NCI-H1436 (cell line): ENCODE data around the gene AP5S1.
"Not testable (repeated sequence)": the region's sequence is repeated elsewhere in the genome, so short reads cannot be mapped to it uniquely, and the experiment has no call there.

Source experiments
- DNase-seq: peaks from one replicate; lab custom pipeline; 2025; lab: John Stamatoyannopoulos, UW

AP5S1 gene

DNA sequence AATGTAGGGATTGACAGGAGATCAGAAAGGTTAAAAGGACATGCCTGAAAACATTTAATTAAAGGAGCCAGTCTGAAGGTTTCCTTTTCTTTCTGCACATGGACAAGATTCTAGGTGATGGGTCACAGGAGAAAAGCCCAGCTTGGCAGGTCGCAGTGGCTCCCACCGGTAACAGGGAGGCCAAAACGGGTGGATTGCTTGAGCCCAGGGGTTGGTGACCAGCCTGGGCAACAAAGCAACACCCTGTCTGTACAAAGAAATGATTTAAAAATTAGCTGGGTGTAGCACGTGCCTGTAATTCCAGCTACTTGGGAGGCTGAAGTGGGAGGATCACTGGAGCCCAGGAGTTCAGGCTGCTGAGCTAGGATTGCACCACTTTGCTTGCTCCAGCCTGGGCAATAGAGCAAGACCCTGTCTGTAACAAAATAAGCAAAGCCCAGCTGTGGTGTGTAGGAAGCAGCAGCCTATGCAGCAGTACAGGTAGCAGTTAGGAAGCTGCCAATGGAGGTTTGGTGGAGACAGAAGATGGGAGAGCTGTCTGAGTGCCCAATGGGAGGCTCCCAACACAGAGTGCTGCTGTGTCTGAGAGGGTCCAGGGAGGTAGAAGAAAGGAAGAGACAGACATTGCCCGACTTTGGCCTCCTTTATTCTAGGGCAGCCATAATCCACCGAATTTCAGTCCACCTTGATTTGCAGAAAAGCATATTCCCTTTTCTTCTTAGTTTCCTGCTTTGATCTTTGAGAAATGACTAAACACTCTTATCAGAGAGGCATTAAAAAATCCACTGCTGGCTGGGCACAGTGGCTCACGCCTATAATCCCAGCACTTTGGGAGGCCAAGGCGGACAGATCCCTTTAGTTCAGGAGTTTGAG lies 7.1 kb upstream of the AP5S1 start:
- no peak for DNase-seq

DNA sequence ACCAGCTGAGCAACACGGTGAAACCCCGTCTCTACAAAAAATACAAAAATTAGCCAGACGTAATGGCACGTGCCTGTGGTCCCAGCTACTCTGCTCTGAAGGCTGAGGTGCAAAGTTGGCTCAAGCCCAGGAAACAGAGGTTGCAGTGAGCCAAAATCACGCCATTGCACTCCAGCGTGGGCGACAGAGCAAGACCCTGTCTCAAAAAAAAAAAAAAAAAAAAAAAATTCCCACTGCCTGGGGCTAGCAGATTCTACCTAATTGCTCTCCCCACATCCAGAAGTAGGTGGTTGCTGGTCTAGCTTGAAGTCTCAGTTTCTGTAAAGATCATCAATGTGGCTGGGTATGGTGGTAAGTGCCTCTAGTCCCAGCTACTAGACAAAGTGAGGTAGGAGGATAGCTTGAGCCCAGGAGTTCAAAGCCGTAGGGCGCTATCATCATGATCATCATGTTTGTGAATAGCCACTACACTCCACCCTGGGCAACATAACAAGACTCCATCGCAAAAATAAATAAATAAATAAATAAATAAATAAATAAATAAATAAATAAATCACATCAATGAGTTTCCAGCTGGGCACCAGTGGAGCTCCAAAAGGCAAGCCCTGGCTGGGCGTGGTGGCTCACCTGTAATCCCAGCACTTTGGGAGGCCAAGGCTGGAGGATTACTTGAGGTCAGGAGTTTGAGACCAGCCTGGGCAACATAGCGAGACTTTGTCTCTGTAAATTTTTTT lies 6.3 kb upstream of the AP5S1 start:
- no peak for DNase-seq

DNA sequence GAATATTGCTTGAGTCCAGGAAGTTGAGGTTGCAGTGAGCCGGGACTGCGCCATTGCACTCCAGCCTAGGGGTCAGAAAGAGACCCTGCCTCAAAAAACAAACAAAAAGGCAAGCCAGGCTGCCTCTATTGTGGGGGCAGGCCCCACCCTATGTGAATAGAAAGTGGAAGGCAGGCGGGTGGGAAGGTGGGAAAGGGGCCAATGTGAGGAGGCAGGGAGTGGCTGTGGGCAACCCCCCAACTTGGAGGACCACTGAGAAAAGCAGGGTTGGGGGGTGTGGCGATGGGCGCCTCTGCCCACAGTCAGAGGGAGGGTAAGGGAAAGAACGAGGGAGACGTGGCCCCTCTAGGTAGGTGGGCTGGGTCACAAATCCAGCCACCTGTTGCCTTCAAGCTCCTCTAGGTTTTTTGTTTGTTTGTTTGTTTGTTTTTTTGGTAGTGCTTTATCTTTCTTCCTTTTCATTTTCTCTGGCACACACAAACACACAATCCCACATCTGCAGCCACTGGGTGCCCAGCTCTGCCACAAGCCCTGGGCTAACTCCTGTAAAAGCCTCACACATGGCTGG lies 5.3 kb upstream of the AP5S1 start:
- no peak for DNase-seq

DNA sequence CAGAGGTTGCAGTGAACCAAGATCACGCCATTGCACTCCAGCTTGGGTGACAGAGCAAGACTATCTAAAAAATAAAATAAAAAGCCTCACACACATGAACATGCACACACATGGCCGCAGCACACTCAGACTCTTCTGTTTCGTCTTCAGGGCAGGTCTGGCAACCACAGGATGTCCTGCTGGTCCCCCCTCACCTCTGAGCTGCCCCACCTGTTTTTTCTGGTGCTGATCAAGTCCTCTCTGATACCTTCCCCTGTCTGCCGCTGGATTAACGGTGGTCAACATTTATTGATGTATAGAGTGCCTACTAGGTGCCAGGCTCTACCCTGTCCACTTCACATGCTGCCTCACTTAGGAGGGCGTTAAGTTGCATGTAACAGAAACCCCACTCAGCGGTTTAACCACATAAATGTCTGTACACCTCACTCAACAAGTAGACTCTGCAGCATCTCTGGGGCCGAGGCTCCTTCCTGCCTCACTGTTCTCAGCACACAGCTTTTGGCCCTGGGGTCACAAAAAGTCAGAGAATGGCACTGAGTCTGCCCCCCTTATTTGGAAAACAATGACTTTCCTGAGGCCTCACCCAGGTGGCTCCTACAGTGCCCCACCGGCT lies 4.5 kb upstream of the AP5S1 start:
- no peak for DNase-seq

DNA sequence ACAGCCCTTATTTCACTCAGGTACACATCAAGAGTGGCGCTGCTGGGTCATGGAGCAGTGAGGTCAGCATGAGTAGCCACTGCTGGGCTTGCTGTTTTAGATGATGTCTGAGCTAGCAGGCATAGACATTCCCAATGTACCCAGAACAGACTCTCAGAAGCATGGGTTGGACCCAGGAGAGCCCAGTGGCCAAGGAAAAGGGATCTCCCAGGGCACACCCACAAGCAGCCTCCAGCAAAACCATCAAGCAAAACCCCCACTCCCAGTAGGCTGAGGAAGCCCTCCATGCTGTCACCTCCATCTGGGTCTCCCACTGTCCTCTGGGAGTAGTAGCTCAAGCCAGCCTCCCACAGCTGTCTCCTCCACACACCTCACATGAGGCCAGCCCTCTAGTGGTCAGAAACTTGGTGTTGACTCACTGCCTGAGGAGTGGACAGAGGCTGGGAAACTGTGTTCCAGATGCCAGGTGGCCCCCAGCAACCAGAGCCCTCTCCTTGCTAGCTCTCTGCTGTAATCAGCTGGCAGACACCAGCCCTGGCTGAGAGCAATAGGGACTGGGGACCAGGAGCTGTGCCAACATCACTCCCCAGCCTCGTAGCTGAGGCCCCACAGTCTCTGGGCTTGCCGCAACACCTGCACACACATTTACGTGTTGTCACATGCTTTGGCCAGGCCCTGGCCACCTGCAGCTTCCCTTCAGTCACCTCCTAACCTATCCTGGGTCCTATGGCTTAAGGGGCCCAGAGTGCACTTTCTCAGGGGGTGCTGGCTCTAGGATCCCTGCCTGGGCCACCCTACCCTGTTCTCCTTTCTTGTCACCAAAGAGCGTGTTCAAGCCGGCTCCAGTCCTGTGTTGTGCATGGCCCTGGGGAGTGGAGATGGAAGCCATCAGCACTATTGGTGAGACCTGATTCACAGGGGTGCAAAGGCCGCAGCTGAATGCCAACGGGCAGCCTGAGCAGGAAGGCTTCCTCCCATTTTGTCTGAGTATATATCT lies 1.9 kb upstream of the AP5S1 start:
- DNase-seq = peak; percentile 51

DNA sequence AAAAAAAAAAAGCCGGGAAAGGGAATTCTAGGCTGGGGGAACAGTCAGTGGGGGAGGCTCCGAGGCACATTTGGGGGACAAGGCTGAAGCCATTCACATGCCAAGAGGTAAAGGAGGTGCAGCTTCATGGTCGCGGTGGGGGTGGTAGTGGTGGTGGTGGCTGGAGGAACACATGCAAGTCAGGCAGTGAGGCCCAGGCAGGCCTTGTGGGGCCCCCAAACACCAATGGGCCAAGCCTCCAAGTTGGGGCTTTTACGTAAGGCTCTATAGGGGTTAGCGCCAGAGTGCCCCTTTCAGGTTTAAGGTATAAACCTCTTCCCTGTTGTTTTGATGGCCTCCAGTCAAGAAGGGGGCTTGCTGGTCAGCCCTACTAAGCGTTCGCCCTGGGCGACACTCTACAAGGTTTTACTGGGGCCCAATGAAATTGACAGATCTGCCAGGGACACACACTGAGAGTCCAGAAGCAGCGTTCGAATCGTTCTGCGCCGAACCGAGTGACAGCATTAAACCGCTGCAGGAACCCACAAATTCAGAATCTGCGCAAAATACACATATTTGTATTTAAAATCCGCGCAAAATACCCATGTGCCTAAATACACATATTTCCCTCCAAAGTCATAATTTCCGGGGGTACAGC lies 818 bp upstream of the AP5S1 start:
- DNase-seq = no peak

DNA sequence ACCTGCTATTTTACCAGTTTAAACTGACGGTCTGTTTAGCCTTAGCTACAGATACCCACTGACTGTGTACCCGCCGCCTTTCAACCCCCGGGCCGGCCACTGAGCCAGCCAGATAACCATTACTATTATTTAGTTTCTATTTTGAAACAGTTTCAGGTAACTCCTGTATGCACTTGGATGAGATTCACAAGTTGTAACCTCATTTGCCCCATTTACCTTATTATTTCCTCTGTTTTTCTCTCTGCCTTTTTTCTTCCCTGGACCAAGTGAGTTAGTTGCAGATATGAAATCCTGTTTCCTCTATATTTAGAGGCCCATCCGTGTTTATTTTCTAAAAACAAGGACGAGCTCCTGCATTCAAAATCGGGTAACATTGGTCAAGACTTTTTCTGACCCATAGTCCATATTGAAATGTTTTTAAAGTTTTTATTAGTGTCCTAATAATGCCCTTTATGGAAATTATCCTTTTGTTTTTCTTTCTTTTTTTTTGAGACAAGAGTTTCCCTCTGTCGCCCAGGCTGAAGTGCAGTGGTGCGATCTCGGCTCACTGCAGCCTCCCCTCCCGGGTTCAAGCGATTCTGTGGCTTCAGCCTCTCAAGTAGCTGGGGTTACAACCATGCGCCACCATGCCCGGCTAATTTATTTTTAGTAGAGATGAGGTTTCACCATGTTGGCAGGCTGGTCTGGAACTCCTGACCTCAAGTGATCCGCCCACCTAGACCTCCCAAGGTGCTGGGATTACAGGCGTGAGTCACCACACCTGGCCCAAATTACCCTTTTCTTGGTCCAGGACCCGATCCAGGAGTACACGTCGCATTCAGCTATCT lies 767 bp downstream of the AP5S1 start:
- no peak for DNase-seq

DNA sequence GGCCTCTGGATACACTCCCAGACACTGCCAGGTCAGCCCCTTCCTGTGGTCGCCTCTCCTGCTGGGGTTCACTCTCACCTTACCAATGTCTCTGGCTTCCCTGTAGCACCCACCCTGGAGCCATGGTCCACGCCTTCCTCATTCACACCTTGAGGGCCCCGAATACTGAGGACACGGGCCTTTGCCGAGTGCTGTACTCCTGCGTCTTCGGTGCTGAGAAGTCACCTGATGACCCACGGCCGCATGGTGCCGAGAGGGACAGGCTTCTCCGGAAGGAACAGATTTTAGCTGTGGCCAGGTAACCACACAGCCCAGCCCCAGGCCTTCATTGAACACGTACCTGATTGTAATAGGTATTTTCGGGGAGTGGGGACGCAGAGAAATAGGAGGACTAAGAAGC lies 1.6 kb downstream of the AP5S1 start:
- no peak for DNase-seq

DNA sequence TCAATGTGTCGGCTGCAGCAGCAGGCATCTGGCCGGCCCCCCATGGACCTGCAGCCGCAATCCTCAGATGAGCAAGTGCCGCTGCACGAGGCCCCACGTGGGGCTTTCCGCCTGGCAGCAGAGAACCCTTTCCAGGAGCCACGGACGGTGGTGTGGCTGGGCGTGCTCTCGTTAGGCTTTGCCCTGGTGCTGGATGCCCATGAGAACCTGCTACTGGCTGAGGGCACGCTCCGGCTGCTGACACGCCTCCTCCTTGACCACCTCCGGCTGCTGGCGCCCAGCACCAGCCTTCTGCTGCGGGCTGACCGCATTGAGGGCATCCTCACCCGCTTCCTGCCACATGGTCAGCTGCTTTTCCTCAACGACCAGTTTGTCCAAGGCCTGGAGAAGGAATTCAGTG lies 3.5 kb downstream of the AP5S1 start:
- DNase-seq = no peak

DNA sequence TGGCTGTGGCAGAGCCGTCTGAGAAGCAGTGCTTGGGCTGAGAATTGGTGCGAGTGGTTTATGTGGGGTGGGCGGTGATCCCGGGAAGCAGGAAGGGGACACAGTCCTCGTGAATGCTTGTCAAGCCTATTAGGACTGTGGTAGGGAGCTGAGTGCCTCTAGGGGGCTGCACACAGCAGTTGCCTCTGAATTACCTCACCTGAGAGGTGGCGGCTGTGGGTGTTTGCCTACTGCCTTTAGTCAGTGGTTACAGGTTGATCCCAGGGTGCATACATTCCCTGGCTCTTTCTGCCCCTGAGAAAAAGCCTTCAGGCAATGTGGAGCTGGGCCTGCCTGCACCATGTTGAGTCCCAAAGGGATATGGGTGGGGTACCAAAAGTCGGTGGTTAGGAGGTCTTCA lies 5.2 kb downstream of the AP5S1 start:
- DNase-seq = no peak

DNA sequence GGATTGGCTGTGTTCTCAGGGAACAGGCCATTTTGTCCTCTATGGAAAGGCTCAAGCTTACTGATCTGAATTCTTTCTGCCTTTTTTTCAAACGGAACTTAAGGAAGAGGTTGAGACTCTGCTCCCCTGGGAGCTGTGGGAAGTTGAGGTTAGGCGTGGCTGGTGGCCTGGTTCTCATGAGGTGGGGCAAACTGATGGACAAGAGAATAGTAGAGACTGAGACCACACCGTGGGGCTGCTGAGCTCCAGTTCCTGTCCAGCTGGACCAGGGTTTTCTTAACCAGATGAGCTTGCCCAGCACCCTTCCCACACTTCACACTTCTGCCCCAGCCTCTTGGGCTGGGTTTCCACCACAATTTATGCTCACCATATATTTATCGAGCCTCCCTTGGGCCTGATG lies 6.1 kb downstream of the AP5S1 start:
- no peak for DNase-seq

DNA sequence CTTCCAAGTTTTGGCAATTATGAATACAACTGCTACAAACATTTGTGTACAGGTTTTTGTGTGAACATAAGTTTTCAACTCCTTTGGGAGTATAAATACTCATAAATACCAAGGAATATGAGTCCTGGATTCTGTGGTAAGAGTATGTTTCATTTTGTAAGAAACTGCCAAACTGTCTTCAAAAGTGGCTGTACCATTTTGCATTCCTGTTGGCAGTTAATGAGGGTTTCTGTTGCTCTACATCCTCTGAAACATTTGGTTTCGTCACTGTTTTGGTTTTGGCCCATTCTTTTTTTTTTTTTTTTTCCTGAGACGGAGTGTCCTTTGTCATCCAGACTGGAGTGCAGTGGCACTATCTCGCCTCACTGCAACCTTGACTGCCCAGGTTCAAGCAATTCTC lies 8.5 kb downstream of the AP5S1 start:
- no peak for DNase-seq

DNA sequence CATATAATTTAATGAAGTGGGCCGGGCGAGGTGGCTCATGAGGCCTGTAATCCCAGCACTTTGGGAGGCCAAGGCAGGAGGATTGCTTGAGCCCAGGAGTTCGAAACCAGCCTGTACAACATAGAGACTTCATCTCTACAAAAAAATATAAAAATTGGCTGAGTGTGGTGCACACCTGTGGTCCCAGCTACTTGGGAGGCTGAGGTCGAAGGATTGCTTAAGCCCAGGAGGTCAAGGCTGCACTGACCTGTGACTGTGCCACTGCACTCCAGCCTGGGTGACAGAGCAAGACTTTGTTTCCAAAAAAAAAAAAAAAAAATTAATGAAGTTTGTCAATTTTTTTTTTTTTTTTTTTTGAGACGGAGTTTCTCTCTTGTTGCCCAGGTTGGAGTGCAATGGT lies 9.5 kb downstream of the AP5S1 start:
- not testable (repeated sequence) for DNase-seq

DNA sequence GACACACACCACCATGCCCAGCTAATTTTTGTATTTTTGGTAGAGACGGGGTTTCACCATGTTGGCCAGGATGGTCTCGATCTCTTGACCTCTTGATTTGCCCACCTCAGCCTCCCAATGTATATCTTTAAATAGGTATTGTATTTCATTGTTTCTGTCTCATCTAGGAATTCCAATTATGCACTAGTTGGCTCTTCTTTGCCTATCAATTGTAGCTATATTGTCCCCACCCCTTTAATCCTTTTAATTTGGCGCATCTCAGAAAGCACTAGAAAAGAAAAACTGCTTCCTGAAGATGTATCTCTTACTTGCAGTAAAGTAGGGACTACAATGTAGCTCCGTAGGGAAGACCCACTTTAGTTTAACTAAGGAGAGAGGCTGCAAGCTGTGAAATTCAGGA lies 15.8 kb downstream of the AP5S1 start:
- DNase-seq = no peak

DNA sequence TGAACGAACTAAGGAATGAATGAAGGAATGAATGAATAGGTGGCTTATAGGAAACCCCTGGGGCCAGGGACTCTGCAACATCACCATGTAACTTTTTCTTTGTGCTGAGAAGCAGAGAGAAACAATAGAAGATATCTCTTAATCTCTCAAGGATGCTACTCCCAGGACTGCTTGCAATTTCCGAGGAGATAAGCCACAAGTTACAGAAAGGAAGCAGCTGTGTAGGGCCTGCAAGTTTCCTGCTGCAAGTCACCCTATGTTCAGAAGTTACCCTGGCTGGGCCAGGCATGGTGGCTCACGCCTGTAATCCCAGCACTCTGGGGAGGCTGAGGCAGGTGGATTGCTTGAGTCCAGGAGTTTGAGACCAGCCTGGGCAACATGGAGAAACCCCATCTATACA lies 19.0 kb downstream of the AP5S1 start:
- no peak for DNase-seq

DNA sequence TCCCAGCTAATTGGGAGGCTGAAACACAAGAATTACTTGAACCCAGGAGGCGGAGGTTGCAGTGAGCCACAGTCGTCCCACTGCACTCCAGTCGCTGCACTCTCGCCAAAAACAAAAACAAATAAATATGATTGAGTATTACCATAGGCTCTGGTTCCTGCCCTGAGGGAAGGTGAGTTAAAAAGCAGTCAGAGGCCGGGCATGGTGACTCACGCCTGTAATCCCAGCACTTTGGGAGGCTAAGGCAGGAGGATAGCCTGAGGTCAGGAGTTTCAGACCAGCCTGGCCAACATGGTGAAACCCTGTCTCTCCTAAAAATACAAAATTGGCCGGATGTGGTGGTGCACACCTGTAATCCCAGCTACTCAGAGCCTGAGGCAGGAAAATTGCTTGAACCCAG lies 19.9 kb downstream of the AP5S1 start:
- not testable (repeated sequence) for DNase-seq

DNA sequence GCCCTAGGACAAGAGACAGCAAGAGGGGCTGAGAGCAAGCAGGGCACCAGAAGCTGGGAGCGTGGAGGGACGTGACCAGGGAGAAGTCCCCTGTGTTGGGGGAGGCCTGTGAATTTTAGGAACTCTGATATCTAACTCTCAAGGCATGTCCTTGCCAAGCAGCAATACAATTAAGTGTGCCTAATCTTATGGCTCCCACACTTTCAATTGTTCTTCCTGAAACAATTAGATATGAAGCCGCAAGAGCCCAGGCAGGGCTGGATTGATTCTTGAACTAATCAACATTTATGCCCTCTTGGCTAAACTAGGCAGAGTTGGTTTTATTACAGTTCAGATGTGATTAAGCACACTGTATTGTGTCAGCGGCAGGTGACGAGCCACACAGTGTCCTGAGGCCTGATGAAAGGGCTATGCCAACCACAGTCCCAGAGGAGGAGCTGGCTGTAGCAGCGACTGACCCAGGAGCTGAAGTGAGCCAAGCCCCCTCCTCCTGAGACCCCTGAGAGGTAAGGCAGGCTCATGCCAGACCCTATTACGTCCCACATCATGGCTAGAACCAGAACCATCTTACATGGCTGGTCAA lies 22.1 kb downstream of the AP5S1 start:
- DNase-seq = no peak

DNA sequence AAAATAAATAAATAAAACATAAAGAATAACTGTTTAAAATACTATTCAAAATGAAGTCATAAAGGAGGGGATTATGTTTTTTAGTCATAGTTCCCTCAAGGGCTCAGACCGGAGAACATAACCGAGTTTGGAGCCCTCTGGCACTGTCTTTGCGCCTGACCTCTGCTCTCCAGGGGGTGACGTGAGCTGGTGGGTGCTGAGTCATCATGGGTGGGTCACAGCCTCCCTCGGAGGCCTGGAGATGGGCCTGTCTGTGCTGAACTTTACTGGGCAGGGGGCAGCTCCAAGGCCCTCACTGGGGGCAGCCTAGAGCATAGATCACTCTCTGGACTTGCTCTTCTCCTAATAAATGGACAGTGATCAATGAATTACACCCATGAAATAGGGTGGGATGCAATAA lies 23.1 kb downstream of the AP5S1 start:
- no peak for DNase-seq

DNA sequence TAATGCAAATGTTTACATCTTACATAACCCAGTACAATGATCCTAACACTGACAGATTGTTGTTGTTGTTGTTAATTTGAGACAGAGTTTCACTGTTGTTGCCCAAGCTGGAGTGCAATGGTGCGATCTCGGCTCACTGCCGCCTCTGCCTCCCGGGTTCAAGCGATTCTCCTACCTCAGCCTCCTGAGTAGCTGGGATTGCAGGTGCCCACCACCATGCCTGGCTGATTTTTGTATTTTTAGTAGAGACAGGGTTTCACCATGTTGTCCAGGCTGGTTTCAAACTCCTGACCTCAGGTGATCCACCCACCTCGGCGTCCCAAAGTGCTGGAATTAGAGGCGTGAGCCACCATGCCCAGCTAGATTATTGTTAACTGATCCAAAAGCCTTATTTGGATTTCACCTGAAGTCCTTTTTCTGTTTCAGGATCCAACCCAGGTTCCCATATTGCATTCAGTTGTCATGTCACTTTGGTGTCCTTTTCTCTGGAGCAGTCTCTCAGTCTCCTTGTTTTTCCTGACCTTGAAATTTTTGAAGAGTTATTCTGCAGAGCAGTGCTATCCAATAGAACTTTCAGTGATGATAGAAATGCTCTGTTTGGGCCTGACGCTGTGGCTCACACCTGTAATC lies 23.8 kb downstream of the AP5S1 start:
- not testable (repeated sequence) for DNase-seq
